Activated CD4-positive, alpha-beta T cell treated with anti-CD3 and anti-CD28 coated beads, Interleukin-2, amount 10 ng/mL, durations not matched to agents 24 days and 14 days (primary cell): ENCODE data around the gene TRIM6. TPM values are rescaled to one million over a fixed set of nuclear protein-coding genes. Genes with fewer than 3 reads are reported as not detected.

Source experiments
- DNase-seq: peaks from one replicate; pipeline ENCODE4 v3.0.0; 2022
- H3K27ac Mint-ChIP-seq: one replicate; pipeline ENCODE4 v1.8.0; 2022; ENCODE audit warnings: mild to moderate bottlenecking, mixed read lengths
- H3K27me3 Mint-ChIP-seq: one replicate; pipeline ENCODE4 v1.8.0; 2022; ENCODE audit warnings: mixed read lengths
- H3K36me3 Mint-ChIP-seq: one replicate; pipeline ENCODE4 v1.8.0; 2022; ENCODE audit warnings: low read depth, mild to moderate bottlenecking, mixed read lengths
- H3K4me1 Mint-ChIP-seq: one replicate; pipeline ENCODE4 v1.8.0; 2021; ENCODE audit warnings: mixed read lengths
- H3K4me3 Mint-ChIP-seq: one replicate; pipeline ENCODE4 v1.8.0; 2022; ENCODE audit warnings: mild to moderate bottlenecking, moderate library complexity, mixed read lengths
- H3K9me3 Mint-ChIP-seq: one replicate; pipeline ENCODE4 v1.8.0; 2021; ENCODE audit warnings: mixed read lengths
- intact Hi-C: fragments of 100-400 bp; cut with micrococcal nuclease; formaldehyde crosslinking; loops from one replicate; pipeline ENCODE4 v1.15.1; 2023
- total RNA-seq: library from RNA; stranded (reverse); gene quantifications from 2 replicates; pipeline ENCODE4 v1.2.3, GENCODE V29; 2022

The TRIM6 gene
- total RNA-seq, 1 donor from 2014 or later, result 0.14 TPM

DNA sequence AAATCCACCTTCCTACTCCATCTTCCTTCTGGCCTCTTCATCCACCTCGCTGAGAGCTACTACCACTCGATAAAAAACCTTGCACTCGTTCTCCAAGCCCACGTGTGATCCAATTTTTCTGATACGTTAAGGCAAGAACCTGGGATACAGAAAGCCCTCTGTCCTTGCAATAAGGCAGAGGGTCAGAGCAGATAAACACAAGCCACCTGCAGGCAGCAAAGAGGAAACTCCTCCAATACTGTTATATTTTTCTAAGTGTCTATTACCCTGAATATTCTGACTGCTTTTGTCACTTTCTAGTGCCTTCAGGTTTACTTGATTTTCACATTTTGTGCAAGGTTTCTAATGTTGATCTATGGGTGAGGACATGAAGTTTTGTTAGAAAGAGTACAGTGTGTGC, 61.9 kb downstream of the TRIM6 start:
- intact Hi-C loops, result no loop called here
- no peak for DNase-seq
- Mint-ChIP-seq H3K36me3 (peaks cover 13% of the 10 kb centered on the region), H3K9me3 (peaks cover 10% of the 10 kb centered on the region), H3K4me3 (no peak overlapping the region), H3K4me1 (no peaks in the 10 kb centered on the region), H3K27ac (no peak overlapping the region), H3K27me3 (no peaks in the 10 kb centered on the region)

Other genes with a start within 250 kb of the TRIM6 start
- gene OR51B6, start 245.1 kb upstream of the TRIM6 start, total RNA-seq, result not detected in 2 replicates
- gene OR51M1, start 212.8 kb upstream of the TRIM6 start, total RNA-seq, result not detected in 2 replicates
- not detected in 2 replicates for gene OR51Q1, start 174.5 kb upstream of the TRIM6 start, total RNA-seq
- gene OR51I1, start 155.1 kb upstream of the TRIM6 start, total RNA-seq, result not detected in 2 replicates
- not detected in 2 replicates for gene OR51I2, start 147.3 kb upstream of the TRIM6 start, total RNA-seq
- gene OR52D1, start 108.0 kb upstream of the TRIM6 start, total RNA-seq, result not detected in 2 replicates
- gene UBQLN3, start 86.7 kb upstream of the TRIM6 start, total RNA-seq, result not detected in 2 replicates
- not detected in 2 replicates for gene UBQLNL, start 79.9 kb upstream of the TRIM6 start, total RNA-seq
- not detected in 2 replicates for gene OR52H1, start 48.1 kb upstream of the TRIM6 start, total RNA-seq
- not detected in 2 replicates for gene OR52B6, start 15.8 kb upstream of the TRIM6 start, total RNA-seq
- gene TRIM34, start 28.4 kb downstream of the TRIM6 start, total RNA-seq, result 5.3 TPM in 2 replicates
- gene TRIM5, start 88.4 kb downstream of the TRIM6 start, total RNA-seq, result 9.3 and 9.7 TPM in 2 replicates
- gene TRIM22, start 93.2 kb downstream of the TRIM6 start, total RNA-seq, result 104 and 107 TPM in 2 replicates
- gene OR56B1, start 139.8 kb downstream of the TRIM6 start, total RNA-seq, result 0.16 TPM in 1 of 2 replicates, not detected in the other
- gene OR52N4, start 157.6 kb downstream of the TRIM6 start, total RNA-seq, result 0.38 TPM in 1 of 2 replicates, not detected in the other
- gene OR52N5, start 186.7 kb downstream of the TRIM6 start, total RNA-seq, result not detected in 2 replicates
- gene OR52N1, start 194.6 kb downstream of the TRIM6 start, total RNA-seq, result not detected in 2 replicates
- not detected in 2 replicates for gene OR52N2, start 212.3 kb downstream of the TRIM6 start, total RNA-seq
- not detected in 2 replicates for gene OR52E6, start 245.3 kb downstream of the TRIM6 start, total RNA-seq